ENCODE data around the gene CMTM4.
"Not testable (repeated sequence)": the region's sequence is repeated elsewhere in the genome, so short reads cannot be mapped to it uniquely, and the experiment has no call there.

The CMTM4 gene

GRCh38 chr16:66687906-66688625 lies 8.5 kb downstream of the CMTM4 start:
- ATAC-seq (ENCODE audit: low read depth) (no peak), DNase-seq (ENCODE audit: low spot score) (no peak)
- H3K27me3 ChIP-seq (ENCODE audit: insufficient read depth, poor library complexity, severe bottlenecking) = no peaks in the 10 kb centered on the region
- H3K27ac ChIP-seq (ENCODE audit: poor library complexity, severe bottlenecking) = no peak overlapping the region
- H3K36me3 ChIP-seq (ENCODE audit: low read depth) = peaks cover 5% of the 10 kb centered on the region; the same call in 1 of the 2 replicates
- TF ChIP-seq CTCF (IDR thresholded peaks at IDR 0.05; ENCODE audit: poor library complexity, severe bottlenecking) = no peak
- peaks cover 10% of the 10 kb centered on the region for H3K4me1 ChIP-seq (ENCODE audit: insufficient read depth, poor library complexity, severe bottlenecking)
- H3K4me3 ChIP-seq (ENCODE audit: severe bottlenecking) = no peak overlapping the region
- no peaks in the 10 kb centered on the region for H3K9me3 ChIP-seq (ENCODE audit: severe bottlenecking)

- not testable (repeated sequence) for H3K27me3 ChIP-seq (ENCODE audit: insufficient read depth, poor library complexity, severe bottlenecking); H3K9me3 ChIP-seq (ENCODE audit: severe bottlenecking); H3K4me3 ChIP-seq (ENCODE audit: severe bottlenecking); ATAC-seq (ENCODE audit: low read depth); H3K4me1 ChIP-seq (ENCODE audit: insufficient read depth, poor library complexity, severe bottlenecking); H3K36me3 ChIP-seq (ENCODE audit: low read depth); DNase-seq (ENCODE audit: low spot score); H3K27ac ChIP-seq (ENCODE audit: poor library complexity, severe bottlenecking)
Observed at GRCh38 chr16:66685501-66686115, 10.9 kb downstream of the CMTM4 start.

- no peak overlapping the region for H3K4me3 ChIP-seq (ENCODE audit: severe bottlenecking)
- peaks cover 8% of the 10 kb centered on the region for H3K4me1 ChIP-seq (ENCODE audit: insufficient read depth, poor library complexity, severe bottlenecking)
- no peaks in the 10 kb centered on the region for H3K27me3 ChIP-seq (ENCODE audit: insufficient read depth, poor library complexity, severe bottlenecking)
- peak overlapping the region; percentile 2 for H3K27ac ChIP-seq (ENCODE audit: poor library complexity, severe bottlenecking)
- peaks cover 8% of the 10 kb centered on the region for H3K36me3 ChIP-seq (ENCODE audit: low read depth)
- TF ChIP-seq CTCF (IDR thresholded peaks at IDR 0.05; ENCODE audit: poor library complexity, severe bottlenecking) = no peak
- H3K9me3 ChIP-seq (ENCODE audit: severe bottlenecking) = no peaks in the 10 kb centered on the region
- ATAC-seq (ENCODE audit: low read depth) (no peak), DNase-seq (ENCODE audit: low spot score) (no peak)
Observed at GRCh38 chr16:66682271-66682670, 14.3 kb downstream of the CMTM4 start.

- no peak overlapping the region for H3K4me3 ChIP-seq (ENCODE audit: severe bottlenecking)
- H3K27ac ChIP-seq (ENCODE audit: poor library complexity, severe bottlenecking) = peak overlapping the region; percentile 2
Observed at GRCh38 chr16:66681676-66682075, 14.9 kb downstream of the CMTM4 start.

GRCh38 chr16:66678337-66678736 lies 18.2 kb downstream of the CMTM4 start:
- Histone ChIP-seq H3K27me3 (ENCODE audit: insufficient read depth, poor library complexity, severe bottlenecking) (no peaks in the 10 kb centered on the region), H3K9me3 (ENCODE audit: severe bottlenecking) (no peaks in the 10 kb centered on the region), H3K4me3 (ENCODE audit: severe bottlenecking) (no peak overlapping the region), H3K27ac (ENCODE audit: poor library complexity, severe bottlenecking) (no peak overlapping the region), H3K4me1 (ENCODE audit: insufficient read depth, poor library complexity, severe bottlenecking) (peaks cover 8% of the 10 kb centered on the region), H3K36me3 (ENCODE audit: low read depth) (peaks cover 11% of the 10 kb centered on the region)
- no peak for DNase-seq (ENCODE audit: low spot score)
- ATAC-seq (ENCODE audit: low read depth) = no peak
- no peak for TF ChIP-seq CTCF (IDR thresholded peaks at IDR 0.05; ENCODE audit: poor library complexity, severe bottlenecking)

More at GRCh38 chr16:66681676-66682075, 14.9 kb downstream of the CMTM4 start:
- peaks cover 8% of the 10 kb centered on the region for H3K4me1 ChIP-seq (ENCODE audit: insufficient read depth, poor library complexity, severe bottlenecking)
- DNase-seq (ENCODE audit: low spot score) (no peak), ATAC-seq (ENCODE audit: low read depth) (peak; percentile 97)
- no peak for TF ChIP-seq CTCF (IDR thresholded peaks at IDR 0.05; ENCODE audit: poor library complexity, severe bottlenecking)
- no peaks in the 10 kb centered on the region for H3K9me3 ChIP-seq (ENCODE audit: severe bottlenecking)
- peaks cover 8% of the 10 kb centered on the region for H3K36me3 ChIP-seq (ENCODE audit: low read depth)
- H3K27me3 ChIP-seq (ENCODE audit: insufficient read depth, poor library complexity, severe bottlenecking) = no peaks in the 10 kb centered on the region

All from RWPE2 (cell line).